CD4-positive, alpha-beta T cell treated with Interleukin-15 for 1 hour (primary cell): ENCODE results near the gene PLCB4.
"Not testable (repeated sequence)": the region's sequence is repeated elsewhere in the genome, so short reads cannot be mapped to it uniquely, and the experiment has no call there.

Experiments used
- DNase-seq: peaks from one replicate; pipeline ENCODE4 v3.0.0-alpha.2; 2020

PLCB4 gene

GRCh38 chr20:9145142-9145541, 76.3 kb downstream of the PLCB4 start:
- DNase-seq, result no peak

- no peak for DNase-seq
These were observed 77.8 kb downstream of the PLCB4 start for GRCh38 chr20:9146649-9147048.

GRCh38 chr20:9147547-9148024, 78.7 kb downstream of the PLCB4 start:
- no peak for DNase-seq

- DNase-seq, result no peak
These were observed 79.4 kb downstream of the PLCB4 start for GRCh38 chr20:9148291-9148690.

- no peak for DNase-seq
These were observed 80.2 kb downstream of the PLCB4 start for GRCh38 chr20:9149087-9149486.

- no peak for DNase-seq
These were observed 80.9 kb downstream of the PLCB4 start for GRCh38 chr20:9149796-9150195.

- DNase-seq, result no peak
These were observed 81.8 kb downstream of the PLCB4 start for GRCh38 chr20:9150679-9151078.

GRCh38 chr20:9152139-9152538, 83.3 kb downstream of the PLCB4 start:
- not testable (repeated sequence) for DNase-seq

GRCh38 chr20:9154464-9155024, 85.7 kb downstream of the PLCB4 start:
- no peak for DNase-seq

GRCh38 chr20:9156529-9157280, 87.8 kb downstream of the PLCB4 start:
- no peak for DNase-seq

- no peak for DNase-seq
These were observed 91.4 kb downstream of the PLCB4 start for GRCh38 chr20:9160331-9160730.

- no peak for DNase-seq
These were observed 91.9 kb downstream of the PLCB4 start for GRCh38 chr20:9160757-9161156.

- DNase-seq, result no peak
These were observed 92.4 kb downstream of the PLCB4 start for GRCh38 chr20:9161311-9161710.

GRCh38 chr20:9163251-9163650, 94.4 kb downstream of the PLCB4 start:
- DNase-seq, result no peak

- no peak for DNase-seq
These were observed 95.1 kb downstream of the PLCB4 start for GRCh38 chr20:9163995-9164394.

- no peak for DNase-seq
These were observed 96.4 kb downstream of the PLCB4 start for GRCh38 chr20:9165261-9165660.

- no peak for DNase-seq
These were observed 97.4 kb downstream of the PLCB4 start for GRCh38 chr20:9166153-9166780.

- DNase-seq, result no peak
These were observed 100.5 kb downstream of the PLCB4 start for GRCh38 chr20:9169409-9169808.

GRCh38 chr20:9172851-9173250, 104.0 kb downstream of the PLCB4 start:
- no peak for DNase-seq

GRCh38 chr20:9177278-9177677, 108.4 kb downstream of the PLCB4 start:
- no peak for DNase-seq

GRCh38 chr20:9179193-9179802, 110.4 kb downstream of the PLCB4 start:
- DNase-seq, result no peak

GRCh38 chr20:9179867-9180266, 111.0 kb downstream of the PLCB4 start:
- no peak for DNase-seq

GRCh38 chr20:9180481-9181257, 111.8 kb downstream of the PLCB4 start:
- DNase-seq, result no peak
